ENCODE measurements around the gene CLEC2D. TPM values are rescaled to one million over a fixed set of nuclear protein-coding genes. Genes with fewer than 3 reads are reported as not detected.
A peak's percentile ranks its signal among the peaks of the same experiment; 100 is the strongest.

CLEC2D gene
- total and polyA plus RNA-seq, 10 of the 15 experiments (the other 5 are each of a cell fraction or from before 2014, with no cell fraction given): 4.6 to 29.8 (median 16.0) TPM

DNA sequence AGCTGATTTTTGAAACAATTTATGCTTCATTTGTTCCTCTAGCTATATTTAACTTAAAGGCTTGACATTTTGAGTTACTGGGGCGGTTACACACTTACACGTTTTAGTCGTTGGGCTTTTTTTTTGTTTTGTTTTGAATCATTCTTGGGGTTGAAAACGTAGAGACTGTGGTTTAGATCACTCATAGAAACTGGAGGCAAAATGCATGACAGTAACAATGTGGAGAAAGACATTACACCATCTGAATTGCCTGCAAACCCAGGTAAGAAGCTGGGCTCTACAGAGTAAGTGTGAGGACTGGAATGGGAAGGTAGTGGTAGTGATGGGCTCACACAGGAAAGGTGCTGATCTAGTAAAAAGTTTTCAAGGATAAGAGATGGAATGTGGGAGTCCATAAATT, at the start of gene CLEC2D (continued):
- TF ChIP-seq EP300 (IDR thresholded peaks at IDR 0.05; ENCODE audit: borderline replicate concordance in 1 of 2, control insufficient read depth in 1 of 2, low read depth in 2 of 2, low read length in 2 of 2) (peak; percentile 96 to 98), RELA (IDR thresholded peaks at IDR 0.05; ENCODE audit: borderline replicate concordance, partially characterized antibody) (peak; percentile 62), NR2F1 (conservative IDR thresholded peaks at IDR 0.05) (peak; percentile 91), NR2C1 (IDR thresholded peaks at IDR 0.05) (no peak), E2F4 (IDR thresholded peaks at IDR 0.05; ENCODE audit: low read depth, low read length) (no peak), ZBTB11 (CRISPR knock-in tag; IDR thresholded peaks at IDR 0.05) (no peak), ZNF274 (IDR thresholded peaks at IDR 0.05; ENCODE audit: insufficient read depth, insufficient read length) (no peak), PML (IDR thresholded peaks at IDR 0.05; ENCODE audit: low read length) (peak; percentile 92), TCF12 (IDR thresholded peaks at IDR 0.05; ENCODE audit: low read depth, low read length) (0 out of 2 replicates have a peak, but pooled peaks have one; percentile 45), SKIL (IDR thresholded peaks at IDR 0.05; ENCODE audit: low read depth, poor library complexity, severe bottlenecking) (peak; percentile 93), EGR1 (IDR thresholded peaks at IDR 0.05; ENCODE audit: borderline replicate concordance in 1 of 2, low read depth in 2 of 2, low read length in 2 of 2) (no peak), BRCA1 (IDR thresholded peaks at IDR 0.05; ENCODE audit: low read depth, low read length) (no peak), SMAD1 (IDR thresholded peaks at IDR 0.05; ENCODE audit: low read depth, partially characterized antibody) (peak; percentile 62), RUNX3 (IDR thresholded peaks at IDR 0.05; ENCODE audit: low read length) (peak; percentile 100)
- TF ChIP-seq, protein P1, sequence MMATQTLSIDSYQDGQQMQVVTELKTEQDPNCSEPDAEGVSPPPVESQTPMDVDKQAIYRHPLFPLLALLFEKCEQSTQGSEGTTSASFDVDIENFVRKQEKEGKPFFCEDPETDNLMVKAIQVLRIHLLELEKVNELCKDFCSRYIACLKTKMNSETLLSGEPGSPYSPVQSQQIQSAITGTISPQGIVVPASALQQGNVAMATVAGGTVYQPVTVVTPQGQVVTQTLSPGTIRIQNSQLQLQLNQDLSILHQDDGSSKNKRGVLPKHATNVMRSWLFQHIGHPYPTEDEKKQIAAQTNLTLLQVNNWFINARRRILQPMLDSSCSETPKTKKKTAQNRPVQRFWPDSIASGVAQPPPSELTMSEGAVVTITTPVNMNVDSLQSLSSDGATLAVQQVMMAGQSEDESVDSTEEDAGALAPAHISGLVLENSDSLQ (IDR thresholded peaks at IDR 0.05): peak; percentile 76
- TF ChIP-seq, protein P2, sequence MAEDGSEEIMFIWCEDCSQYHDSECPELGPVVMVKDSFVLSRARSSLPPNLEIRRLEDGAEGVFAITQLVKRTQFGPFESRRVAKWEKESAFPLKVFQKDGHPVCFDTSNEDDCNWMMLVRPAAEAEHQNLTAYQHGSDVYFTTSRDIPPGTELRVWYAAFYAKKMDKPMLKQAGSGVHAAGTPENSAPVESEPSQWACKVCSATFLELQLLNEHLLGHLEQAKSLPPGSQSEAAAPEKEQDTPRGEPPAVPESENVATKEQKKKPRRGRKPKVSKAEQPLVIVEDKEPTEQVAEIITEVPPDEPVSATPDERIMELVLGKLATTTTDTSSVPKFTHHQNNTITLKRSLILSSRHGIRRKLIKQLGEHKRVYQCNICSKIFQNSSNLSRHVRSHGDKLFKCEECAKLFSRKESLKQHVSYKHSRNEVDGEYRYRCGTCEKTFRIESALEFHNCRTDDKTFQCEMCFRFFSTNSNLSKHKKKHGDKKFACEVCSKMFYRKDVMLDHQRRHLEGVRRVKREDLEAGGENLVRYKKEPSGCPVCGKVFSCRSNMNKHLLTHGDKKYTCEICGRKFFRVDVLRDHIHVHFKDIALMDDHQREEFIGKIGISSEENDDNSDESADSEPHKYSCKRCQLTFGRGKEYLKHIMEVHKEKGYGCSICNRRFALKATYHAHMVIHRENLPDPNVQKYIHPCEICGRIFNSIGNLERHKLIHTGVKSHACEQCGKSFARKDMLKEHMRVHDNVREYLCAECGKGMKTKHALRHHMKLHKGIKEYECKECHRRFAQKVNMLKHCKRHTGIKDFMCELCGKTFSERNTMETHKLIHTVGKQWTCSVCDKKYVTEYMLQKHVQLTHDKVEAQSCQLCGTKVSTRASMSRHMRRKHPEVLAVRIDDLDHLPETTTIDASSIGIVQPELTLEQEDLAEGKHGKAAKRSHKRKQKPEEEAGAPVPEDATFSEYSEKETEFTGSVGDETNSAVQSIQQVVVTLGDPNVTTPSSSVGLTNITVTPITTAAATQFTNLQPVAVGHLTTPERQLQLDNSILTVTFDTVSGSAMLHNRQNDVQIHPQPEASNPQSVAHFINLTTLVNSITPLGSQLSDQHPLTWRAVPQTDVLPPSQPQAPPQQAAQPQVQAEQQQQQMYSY (CRISPR knock-in tag; IDR thresholded peaks at IDR 0.05): no peak
- TF ChIP-seq, protein P3, sequence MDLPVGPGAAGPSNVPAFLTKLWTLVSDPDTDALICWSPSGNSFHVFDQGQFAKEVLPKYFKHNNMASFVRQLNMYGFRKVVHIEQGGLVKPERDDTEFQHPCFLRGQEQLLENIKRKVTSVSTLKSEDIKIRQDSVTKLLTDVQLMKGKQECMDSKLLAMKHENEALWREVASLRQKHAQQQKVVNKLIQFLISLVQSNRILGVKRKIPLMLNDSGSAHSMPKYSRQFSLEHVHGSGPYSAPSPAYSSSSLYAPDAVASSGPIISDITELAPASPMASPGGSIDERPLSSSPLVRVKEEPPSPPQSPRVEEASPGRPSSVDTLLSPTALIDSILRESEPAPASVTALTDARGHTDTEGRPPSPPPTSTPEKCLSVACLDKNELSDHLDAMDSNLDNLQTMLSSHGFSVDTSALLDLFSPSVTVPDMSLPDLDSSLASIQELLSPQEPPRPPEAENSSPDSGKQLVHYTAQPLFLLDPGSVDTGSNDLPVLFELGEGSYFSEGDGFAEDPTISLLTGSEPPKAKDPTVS (IDR thresholded peaks at IDR 0.05; ENCODE audit: low read depth, low read length): no peak

All from GM12878 (cell line).